ENCODE measurements around the gene SOX5.

DNA sequence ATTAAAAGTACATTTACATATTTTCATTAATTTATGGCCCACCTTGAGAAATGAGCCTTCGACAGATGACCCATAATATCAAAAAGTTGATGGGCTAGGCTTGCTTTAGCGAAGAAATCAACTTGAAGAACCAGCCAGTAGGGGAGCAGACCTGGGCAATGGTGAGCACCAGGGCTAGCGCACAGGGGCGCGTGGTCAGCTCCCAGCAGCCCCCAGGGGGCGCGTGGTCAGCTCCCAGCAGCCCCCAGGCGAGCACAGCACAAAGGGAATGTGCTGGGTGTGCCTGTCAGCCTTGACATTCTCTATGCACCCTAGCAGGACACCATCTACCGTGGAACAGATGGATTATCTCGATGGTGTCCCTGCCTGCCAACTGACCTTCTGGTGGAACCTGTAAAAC, 15.3 kb upstream of the SOX5 start:
- TF ChIP-seq, protein P1, sequence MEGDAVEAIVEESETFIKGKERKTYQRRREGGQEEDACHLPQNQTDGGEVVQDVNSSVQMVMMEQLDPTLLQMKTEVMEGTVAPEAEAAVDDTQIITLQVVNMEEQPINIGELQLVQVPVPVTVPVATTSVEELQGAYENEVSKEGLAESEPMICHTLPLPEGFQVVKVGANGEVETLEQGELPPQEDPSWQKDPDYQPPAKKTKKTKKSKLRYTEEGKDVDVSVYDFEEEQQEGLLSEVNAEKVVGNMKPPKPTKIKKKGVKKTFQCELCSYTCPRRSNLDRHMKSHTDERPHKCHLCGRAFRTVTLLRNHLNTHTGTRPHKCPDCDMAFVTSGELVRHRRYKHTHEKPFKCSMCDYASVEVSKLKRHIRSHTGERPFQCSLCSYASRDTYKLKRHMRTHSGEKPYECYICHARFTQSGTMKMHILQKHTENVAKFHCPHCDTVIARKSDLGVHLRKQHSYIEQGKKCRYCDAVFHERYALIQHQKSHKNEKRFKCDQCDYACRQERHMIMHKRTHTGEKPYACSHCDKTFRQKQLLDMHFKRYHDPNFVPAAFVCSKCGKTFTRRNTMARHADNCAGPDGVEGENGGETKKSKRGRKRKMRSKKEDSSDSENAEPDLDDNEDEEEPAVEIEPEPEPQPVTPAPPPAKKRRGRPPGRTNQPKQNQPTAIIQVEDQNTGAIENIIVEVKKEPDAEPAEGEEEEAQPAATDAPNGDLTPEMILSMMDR (IDR thresholded peaks at IDR 0.05; ENCODE audit: low read length), result no peak
- no peak for TF ChIP-seq EZH2 (optimal IDR thresholded peaks at IDR 0.05; ENCODE audit: low read depth, low read length)

Data from MM.1S (cell line).